ENCODE measurements around the gene S100P. TPM values are rescaled to one million over a fixed set of nuclear protein-coding genes. Genes with fewer than 3 reads are reported as not detected.

Gene S100P
- total RNA-seq, 4 donors from 2014 or later = 1.5 to 3.3 TPM; not detected in 2

DNA sequence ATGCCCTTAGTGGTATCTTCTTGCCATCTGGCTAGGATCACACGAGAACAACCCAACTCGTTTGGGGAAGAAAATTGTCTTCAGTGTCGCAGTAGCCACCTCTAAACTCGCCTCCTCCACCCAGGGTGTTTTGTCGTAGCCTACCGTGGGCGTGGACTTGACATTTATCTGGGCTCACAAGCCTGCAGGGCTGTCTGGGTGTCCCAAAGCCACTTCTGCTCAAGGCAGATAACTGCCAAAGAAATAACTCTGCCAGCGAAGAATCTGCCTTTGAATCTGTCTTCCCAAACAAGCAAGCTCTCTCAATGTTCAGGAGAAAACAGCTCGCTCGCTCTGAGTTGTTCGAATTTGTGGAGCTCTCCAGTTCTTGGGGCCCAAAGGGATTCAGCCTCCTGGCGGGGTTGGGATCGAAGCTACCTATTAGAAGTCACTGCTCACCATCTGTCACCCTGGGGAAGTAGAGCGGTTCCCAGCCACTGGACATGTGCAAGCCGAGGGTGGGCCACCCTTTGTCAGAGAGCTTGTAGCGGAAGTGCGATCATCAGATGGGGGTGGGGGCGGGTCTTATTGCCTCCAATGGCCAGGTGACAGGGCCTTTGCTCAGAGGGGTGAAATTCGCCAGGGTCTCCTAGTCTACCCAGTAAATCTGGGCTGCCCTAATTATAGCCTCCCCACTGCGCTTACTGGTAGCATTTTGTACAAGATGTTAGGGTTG lies 37.1 kb downstream of the S100P start:
- peak in 1 of 3 donors; percentile 40 for DNase-seq
- Histone ChIP-seq H3K36me3 (no peaks in the 10 kb centered on the region), H3K27me3 (no peaks in the 10 kb centered on the region), H3K9me3 (no peaks in the 10 kb centered on the region), H3K27ac (no peak overlapping the region), H3K4me1 (peaks cover 0 to 8% (median 2%) of the 10 kb centered on the region in 4 donors), H3K4me3 (no peak overlapping the region)
- TF ChIP-seq, protein P1, sequence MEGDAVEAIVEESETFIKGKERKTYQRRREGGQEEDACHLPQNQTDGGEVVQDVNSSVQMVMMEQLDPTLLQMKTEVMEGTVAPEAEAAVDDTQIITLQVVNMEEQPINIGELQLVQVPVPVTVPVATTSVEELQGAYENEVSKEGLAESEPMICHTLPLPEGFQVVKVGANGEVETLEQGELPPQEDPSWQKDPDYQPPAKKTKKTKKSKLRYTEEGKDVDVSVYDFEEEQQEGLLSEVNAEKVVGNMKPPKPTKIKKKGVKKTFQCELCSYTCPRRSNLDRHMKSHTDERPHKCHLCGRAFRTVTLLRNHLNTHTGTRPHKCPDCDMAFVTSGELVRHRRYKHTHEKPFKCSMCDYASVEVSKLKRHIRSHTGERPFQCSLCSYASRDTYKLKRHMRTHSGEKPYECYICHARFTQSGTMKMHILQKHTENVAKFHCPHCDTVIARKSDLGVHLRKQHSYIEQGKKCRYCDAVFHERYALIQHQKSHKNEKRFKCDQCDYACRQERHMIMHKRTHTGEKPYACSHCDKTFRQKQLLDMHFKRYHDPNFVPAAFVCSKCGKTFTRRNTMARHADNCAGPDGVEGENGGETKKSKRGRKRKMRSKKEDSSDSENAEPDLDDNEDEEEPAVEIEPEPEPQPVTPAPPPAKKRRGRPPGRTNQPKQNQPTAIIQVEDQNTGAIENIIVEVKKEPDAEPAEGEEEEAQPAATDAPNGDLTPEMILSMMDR (IDR thresholded peaks at IDR 0.05) = no peak
- no peak for TF ChIP-seq POLR2A (IDR thresholded peaks at IDR 0.05)

DNA sequence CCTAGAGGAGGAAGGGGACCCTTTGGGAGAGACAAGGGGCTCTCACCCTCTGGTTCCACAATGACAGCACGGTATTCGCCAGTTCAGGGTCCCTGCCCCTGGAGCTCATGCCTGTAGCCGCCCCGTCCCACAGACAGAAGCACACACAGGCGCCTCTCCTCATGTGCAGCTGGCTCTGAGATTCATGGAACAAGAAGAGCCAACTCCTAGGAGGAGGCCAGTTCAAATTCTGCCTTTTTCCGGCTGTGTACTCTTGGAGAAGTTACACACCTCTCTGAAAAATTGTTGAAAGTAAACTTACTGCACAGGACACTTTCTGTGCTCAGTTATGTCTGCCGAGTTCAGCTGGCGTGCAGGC lies 37.6 kb downstream of the S100P start:
- Histone ChIP-seq H3K4me1 (peaks cover 0 to 8% (median 2%) of the 10 kb centered on the region in 4 donors), H3K27me3 (no peaks in the 10 kb centered on the region), H3K27ac (no peak overlapping the region), H3K36me3 (no peaks in the 10 kb centered on the region), H3K4me3 (no peak overlapping the region), H3K9me3 (no peaks in the 10 kb centered on the region)
- no peak for TF ChIP-seq POLR2A (IDR thresholded peaks at IDR 0.05)
- TF ChIP-seq, protein P1 (IDR thresholded peaks at IDR 0.05) = no peak
- no peak for DNase-seq

DNA sequence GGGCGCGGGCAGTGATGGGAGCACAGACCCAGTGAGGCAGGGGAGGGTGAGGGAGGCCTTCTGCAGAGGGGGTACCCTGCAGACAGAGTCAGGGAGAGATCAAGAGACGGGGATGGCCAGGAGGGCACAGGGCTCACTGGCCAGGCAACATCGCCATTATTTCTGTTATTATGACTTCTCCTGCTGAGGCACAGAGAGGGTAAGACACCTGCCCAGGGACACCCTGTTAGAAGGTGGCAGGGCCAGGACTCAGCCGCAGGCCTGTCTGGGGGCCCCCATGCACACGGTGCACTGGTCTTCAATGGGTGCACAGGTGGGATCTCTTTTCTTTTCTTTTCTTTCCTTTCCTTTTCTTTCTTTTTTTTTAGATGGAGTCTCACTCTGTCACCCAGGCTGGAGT lies 38.1 kb downstream of the S100P start:
- Histone ChIP-seq H3K27ac (no peak overlapping the region), H3K36me3 (no peaks in the 10 kb centered on the region), H3K27me3 (no peaks in the 10 kb centered on the region), H3K4me1 (peaks cover 0 to 8% (median 2%) of the 10 kb centered on the region in 4 donors), H3K4me3 (no peak overlapping the region), H3K9me3 (no peaks in the 10 kb centered on the region)
- TF ChIP-seq, protein P1 (IDR thresholded peaks at IDR 0.05) = no peak
- TF ChIP-seq POLR2A (IDR thresholded peaks at IDR 0.05) = no peak
- DNase-seq = peak in 1 of 3 donors; percentile 35

DNA sequence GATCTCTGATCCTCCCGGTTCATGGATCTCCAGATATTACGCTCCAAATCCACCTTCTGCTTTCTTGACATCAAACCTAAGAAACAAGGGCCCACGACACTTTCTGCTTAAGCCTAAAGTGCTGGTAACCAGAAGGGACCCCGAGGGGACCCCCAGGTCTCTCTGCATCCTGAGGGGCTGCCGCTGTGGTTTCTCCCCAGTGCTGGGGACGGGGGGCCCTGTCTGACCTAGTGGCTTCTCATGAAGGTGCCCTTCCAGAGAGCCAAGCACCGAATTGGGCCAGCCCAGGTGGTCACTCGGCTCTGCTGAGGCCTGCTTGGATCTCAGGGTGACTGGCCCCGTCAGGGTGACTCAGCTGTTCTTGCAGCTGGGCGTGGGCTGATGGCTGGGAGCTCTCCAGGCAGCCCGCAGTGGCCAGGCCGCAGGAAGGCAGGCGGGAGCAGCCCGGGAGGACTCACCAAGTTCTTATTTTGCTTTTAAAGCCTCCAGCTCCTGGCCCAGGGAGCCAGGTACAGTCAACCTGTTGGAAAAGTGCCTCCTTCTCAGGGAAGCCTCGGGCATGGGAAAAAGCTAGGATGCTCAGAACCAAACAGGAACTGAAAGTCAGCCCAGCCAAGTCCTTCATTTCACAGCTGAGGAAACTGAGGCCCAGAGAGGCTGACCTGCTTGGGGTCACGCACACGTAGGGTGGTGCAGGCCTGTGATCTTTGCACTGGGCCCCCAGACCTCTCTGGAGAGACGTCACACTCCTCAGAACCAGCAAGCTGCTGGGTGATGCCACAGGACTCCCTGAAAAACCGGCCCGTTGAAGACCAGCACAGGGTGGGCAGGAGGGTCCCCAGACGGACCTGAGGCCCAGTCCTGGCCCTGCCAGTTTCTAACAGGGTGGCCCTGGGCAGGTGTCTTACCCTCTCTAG lies 39.0 kb downstream of the S100P start:
- TF ChIP-seq POLR2A (IDR thresholded peaks at IDR 0.05) = no peak
- TF ChIP-seq, protein P1 (IDR thresholded peaks at IDR 0.05) = peak in 2 of 6 experiments; percentile 6 to 18
- Histone ChIP-seq H3K9me3 (no peaks in the 10 kb centered on the region), H3K27me3 (no peaks in the 10 kb centered on the region)

DNA sequence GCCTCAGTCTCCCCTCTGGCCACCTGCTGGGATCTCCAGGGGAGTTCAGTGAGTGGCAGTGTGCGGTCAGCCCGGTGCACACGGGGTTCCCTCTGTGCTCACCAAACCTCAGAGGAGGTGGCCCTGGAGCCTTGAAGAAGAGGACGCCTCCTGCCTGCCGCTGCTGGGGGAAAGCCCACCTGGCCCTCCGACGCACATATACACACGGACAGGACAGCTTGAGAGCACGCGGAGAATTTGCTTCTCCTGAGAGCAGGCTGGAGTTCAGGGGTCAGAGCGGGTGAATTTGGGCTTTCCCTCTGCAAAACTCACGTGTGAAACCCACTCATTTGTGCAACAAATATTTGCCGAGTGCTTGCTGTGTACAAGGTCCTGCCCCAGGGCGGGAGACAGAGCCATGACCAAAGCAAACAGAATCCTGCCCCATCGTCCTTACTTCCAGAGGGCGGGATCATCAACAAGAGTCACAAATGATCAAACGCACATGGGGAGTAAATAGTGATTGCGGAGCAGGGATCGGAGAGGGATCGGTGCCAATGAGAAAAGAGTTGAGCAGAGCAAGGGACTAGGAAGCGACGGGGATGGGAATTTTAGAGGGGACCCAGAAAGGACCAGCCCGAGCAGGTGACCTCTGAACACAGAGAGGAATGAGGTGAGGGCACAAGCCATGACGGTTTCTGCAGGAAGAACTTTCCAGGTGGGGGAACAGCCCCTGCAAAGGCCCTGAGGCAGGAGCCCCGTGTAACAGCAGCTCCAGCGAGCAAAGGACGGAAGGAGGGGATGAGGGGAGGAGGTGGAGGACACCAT lies 39.9 kb downstream of the S100P start:
- TF ChIP-seq POLR2A (IDR thresholded peaks at IDR 0.05) = no peak
- TF ChIP-seq, protein P1 (IDR thresholded peaks at IDR 0.05) = no peak
- Histone ChIP-seq H3K9me3 (no peaks in the 10 kb centered on the region), H3K36me3 (no peaks in the 10 kb centered on the region), H3K4me1 (peaks cover 0 to 8% (median 2%) of the 10 kb centered on the region in 4 donors), H3K4me3 (no peak overlapping the region), H3K27ac (no peak overlapping the region), H3K27me3 (no peaks in the 10 kb centered on the region)
- DNase-seq = peak in 1 of 3 donors; percentile 36

More for the DNA sequence above, 39.0 kb downstream of the S100P start:
- Histone ChIP-seq H3K27ac (peak overlapping the region in 1 of 4 donors; percentile 30), H3K4me3 (no peak overlapping the region), H3K36me3 (no peaks in the 10 kb centered on the region), H3K4me1 (peaks cover 0 to 8% (median 2%) of the 10 kb centered on the region in 4 donors)
- DNase-seq = peak in 2 of 3 donors; percentile 82 to 83
